NCI-H82 (cell line): ENCODE results near the gene SLC6A3.
A peak's percentile ranks its signal among the peaks of the same experiment; 100 is the strongest.

ENCODE experiments used
- DNase-seq: peaks from one replicate; lab custom pipeline; 2025; lab: John Stamatoyannopoulos, UW

SLC6A3 gene

DNA sequence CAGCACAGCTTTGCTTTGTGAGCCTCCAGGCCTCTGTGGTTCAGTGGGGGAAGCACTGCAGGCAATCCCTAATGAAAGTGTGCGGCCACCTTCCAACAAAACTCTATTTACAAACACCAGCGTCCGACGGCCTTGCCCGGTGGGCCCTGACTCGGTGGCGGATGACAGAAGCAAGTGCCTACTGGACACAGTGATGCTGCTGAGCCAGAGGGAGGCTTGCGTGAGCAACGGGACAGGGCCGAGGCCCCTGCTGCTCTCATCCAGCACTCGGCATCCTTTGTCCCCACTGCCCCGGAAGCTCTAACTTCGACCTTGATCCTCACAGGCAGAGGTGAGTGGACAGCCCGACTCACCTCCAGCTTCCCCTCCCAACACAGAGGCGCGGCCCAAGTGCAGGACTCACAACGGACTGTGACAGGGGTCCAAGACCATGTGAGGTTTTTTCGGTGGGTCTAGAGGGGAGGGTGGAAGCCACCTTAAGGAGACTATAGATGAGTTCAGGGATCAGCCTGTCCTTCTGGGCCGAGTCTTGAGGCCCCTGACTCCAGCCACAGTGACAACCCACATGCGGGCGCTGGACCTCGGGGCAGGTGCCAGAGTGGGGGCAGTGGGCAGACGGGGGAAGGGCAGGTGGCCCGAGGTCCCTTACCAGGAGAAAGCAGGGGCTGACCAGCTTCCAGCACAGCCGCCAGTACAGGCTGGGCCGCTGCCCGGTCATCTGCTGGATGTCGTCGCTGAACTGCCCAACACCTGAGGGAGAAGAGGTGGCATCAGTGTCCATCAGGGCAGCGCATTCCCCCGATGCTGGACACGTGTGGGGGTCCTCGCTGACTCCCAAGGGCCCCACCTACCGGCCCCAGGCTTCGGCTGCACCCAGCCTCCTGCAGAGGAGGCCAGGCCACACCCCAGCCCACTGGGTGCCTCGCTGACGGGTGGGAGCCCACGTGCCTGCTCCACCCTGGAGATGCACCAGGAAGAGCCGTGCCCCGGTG is 39.4 kb downstream of the SLC6A3 start:
- no peak for DNase-seq

DNA sequence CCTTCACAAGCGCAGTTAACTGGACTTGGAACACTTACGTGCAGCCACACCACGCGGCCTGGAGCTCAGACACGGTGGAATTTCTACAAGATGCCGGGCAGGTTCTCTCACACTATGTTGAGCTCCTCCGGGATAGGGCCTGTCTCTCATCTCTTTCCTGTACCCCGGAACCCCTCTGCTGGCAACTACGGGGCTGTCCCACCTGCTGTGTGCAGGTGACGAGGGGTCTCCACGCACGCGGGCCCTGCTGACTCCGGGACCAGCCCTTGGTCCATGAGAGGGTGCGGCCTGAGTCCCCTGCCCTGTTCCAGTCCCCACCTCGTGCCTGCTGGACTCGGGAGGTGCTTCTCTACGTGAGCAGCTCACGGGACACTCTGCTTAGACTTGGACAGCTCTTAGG is 40.1 kb downstream of the SLC6A3 start:
- no peak for DNase-seq

DNA sequence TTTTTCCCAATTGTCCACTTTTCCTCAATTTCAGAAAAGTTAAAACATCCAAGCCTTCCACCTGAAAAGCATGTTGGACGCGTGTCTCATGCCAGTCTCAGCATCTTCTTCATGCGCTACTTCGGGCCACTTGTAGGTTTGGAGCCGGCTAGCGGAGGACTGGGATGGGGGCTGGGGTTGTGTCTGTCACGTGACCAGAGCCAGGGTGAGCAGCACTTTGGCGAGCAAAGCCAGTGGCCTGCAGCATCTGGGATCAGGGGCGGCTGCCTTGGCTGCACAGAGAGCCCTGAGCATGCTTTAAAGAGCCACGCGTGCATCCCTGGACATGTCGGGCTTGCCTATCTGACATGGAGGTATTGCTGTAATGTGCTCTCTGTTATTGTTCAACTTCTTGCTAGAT is 41.2 kb downstream of the SLC6A3 start:
- no peak for DNase-seq

DNA sequence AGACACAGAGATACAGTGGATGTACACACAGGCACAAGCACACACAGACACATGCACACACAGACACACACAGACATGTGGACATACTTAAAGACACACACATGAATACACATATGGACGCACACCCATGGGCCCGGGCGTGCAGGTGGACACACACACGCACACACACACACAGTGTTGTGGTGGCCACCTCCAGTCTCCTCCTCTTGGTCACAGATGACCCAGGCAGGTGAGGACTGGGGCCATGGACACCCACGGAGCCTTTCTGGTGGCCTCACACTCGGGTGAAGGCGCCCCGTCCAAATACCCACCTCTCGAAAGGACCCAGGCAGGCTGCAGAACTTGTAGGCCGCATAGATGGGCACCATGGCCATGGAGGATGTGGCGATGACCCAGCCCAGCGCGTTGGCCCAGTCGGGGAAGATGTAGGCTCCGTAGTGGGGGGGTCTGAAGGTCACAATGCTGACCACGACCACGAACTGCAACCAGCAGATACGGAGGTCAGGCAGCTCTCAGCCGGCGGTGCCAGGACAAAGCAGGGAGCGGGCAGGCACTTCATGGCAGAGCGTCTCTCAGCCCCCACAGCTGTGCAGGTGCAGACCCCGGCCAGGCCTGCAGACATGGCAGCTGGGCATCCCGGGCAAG is 42.5 kb downstream of the SLC6A3 start:
- DNase-seq: no peak

DNA sequence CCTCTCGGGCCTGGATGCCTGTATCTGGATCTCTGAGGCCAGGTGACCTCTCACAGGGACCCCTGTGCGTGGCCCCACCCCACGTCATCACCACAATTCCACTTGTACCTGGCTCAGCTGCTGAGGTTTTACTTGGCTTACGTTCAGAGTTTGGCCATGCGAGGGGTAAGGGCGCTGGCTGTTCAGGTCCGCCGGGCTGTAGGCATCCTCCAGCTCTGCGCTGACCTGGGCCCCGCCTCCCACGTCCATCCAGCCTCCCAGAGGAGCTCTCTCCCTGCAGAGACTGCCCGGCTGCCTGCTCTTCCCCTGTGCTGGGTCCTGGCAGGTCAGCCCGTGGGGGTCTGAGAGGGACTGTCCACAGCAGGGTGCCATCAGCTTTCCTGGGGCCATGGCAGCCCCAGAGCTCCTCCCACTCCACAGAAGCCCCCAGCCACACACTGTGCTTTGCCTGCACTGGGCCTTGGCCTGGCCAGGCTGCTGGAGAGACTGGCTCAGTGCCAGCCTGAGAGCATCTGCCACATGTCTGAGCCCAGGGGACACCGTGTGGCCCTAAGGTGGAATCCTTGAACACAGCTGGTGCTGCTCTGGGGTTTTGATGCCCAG is 43.6 kb downstream of the SLC6A3 start:
- peak; percentile 38 for DNase-seq

DNA sequence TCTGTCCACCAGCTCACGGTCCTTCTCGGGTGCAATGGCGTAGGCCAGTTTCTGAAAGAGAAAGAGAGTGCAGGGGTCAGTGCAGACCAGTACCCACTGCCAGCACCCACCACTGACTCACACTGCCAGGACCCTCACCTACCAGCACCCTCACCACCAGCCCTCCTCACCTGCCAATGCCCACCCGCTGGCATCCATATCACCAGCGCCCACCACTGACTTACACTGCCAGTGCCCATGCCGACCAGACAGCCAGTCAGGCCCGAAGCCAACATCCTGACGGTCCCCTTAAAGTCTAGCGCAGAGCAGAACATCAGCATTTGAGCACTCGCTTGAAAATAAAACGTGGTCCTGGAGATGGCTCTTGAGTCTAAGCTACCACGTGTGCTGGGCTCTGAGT is 44.3 kb downstream of the SLC6A3 start:
- no peak for DNase-seq

DNA sequence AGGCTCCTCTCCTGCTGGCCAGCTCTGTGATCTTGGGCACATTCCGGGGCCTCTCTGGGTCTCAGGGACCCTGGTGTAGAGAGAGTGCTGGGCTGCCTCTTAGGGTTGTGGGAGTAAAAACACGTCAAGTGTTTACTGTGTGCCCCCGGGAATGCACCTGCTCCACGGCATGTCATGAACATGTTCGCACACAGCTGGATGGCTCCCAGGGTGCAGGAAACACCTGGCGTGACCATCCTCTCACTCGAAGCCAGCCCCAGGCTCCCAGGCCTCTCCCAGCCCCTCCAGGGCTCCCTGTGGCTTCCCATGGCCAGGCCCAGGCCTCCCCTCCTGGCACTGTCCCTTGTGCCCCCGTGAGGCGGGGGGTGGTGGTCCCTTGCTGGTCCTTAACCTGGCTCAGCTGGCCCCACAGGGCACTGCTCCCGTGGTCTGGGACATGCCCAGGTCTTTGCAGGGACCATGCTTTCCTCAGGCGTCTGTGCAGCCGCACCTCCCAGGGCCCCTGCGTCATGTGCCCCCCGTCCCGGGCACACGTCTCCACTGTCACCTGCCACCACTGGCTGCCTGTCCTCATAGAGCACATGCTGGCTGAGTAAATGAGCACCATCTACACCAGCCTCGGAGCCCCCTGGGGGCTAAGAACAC is 44.9 kb downstream of the SLC6A3 start:
- DNase-seq: no peak

DNA sequence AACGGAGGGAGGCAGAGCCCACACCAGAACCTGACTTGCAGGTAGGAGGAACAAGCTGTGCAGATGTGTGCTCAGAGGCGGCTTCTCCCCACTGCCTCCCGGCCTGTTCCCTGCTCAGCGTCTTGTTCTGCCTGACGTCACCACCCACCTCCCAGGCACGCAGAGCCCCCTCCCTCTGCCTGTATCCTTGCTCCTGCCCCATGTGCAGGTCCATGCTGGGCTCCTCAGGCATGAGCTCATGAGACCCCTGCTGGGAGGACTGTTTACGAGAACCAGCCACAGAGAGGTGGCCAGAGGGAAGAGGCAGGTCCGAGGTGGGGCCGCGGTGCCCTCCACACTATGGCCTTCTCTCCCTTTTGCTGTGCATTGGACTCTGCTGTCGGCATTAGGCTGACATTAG is 45.5 kb downstream of the SLC6A3 start:
- no peak for DNase-seq

DNA sequence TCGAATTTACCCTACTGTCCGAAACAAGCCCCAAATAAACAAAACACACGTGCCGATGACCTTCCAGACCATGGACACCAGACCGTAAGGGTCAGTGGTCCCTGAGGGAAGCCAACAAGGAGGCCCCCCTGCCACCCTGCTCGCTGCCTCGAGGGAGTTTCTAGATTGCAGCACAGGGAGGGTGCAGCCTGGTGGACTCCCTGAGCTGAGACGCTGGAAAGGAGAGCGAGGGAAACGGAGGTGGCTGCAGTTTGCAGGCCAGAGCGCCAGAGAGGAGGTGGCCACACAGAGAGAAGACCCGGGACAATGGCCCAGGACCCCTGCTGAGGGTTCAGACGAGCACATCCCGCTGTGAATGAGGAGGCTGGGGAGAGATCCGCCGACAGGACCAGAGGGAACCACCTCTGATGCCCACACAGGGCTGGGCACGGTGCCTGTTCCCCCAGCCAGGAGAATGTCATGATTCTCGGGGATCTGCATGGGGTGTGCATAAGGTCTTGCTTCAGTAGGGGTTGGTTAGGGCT is 48.9 kb downstream of the SLC6A3 start:
- no peak for DNase-seq

DNA sequence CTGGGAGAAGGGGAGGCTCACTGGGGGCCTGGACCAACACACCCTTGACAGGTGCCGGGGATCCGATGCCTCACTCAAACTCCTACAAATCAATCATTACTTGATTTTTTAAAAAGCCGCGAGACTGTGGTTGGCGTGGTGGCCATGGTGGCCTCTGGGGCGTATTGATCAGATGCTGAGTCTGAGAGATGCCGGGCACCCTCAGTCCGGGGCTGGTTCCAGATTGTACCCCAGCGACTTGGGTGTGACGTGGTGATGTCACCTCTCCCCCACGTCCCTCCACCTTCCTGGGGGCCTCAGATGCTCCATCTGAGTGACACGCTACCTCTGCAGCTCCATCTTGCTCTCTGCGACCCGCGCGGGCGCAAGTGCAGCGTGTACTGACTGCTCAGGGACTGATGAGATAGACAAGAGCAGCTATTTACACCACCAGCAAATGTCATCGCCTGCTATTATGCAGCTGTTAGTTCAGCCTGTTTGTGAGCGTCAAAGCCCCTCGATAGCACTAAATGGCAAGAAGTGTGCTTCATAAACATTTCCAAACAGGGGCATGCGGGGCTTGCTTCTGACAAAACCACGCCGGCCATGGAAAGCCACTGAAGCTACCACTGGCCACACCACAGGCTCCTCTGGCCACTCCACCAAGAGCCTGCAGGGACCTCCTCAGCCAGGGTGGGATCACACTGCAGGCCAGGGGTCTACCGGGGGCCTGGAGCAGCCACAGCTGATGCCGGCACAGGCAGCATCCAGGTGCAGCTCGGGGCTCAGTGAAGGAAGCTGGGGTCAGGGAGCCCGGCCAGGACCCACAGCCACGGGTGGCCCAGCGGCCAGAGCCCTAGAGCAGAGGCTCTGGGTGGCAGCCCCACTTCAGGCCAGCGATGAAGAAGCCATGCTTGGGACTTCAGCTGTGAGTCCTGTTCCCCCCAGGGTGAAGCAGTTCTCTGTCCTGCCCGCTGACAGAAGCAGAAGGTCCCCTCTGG is 50.1 kb downstream of the SLC6A3 start:
- DNase-seq: no peak

DNA sequence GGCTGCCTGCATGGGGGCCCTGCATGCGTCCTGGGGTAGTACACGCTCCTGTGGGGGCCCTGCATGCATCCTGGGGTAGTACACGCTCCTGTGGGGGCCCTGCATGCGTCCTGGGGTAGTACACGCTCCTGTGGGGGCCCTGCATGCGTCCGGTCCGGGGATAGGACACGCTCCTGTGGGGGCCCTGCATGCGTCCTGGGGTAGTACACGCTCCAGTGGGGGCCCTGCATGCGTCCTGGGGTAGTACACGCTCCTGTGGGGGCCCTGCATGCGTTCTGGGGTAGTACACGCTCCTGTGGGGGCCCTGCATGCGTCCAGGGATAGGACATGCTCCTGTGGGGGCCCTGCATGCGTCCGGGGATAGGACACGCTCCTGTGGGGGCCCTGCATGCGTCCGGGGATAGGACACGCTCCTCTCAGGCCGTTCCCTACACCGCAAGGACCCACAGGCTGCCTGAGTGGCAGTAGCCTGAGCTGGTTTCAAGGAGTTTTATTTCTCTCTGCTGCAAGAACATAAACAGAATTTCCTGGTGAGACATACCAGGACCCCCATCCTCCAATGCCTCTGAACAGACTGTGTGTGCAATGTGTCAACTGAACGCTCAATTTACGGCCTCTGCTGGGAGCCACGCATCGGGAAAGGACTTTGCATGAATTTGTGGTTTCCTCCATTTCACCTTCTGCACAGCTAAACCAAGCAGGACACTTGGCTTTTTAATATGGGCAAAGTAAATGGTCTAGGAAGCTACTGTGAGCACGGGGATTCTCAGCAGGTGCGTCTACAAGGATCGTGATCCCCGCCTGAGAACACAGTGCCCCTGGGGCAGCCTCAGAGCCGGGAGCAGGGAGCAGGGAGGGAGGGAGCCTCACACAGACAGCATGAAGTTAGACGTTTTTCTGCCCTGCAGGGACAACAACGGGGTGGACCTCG is 51.4 kb downstream of the SLC6A3 start:
- no peak for DNase-seq

DNA sequence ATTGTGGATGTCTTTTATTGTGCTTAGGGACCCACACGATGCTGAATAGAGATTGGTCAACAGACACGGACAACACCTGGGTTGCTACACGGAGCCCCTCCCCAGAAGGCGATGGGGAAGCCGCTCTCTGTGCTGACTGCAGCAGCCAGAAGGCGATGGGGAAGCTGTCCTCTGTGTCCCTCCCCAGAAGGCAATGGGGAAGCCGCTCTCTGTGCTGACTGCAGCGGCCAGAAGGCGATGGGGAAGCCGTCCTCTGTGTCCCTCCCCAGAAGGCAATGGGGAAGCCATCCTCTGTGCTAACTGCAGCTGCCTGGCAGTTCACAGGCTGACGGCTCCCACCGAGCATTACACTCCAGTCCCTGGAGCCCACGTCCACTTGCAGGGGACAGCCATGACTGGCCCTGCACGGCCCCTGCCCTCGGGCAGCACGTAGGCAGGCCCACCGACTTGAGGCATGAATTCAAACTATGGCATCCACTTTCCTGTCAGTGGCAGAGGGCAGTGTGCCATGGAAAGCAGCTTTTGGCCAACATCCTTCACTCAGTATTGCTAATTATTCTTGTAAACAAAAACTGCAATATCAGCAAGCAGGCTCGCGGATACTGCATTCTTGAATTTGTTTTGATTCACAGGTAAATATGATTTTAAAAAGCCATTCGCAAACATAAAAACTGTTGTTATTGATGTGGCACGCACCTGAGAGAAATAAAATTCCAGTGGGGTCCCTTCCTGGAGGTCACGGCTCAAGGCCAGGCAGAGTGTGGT is 52.3 kb downstream of the SLC6A3 start:
- no peak for DNase-seq

DNA sequence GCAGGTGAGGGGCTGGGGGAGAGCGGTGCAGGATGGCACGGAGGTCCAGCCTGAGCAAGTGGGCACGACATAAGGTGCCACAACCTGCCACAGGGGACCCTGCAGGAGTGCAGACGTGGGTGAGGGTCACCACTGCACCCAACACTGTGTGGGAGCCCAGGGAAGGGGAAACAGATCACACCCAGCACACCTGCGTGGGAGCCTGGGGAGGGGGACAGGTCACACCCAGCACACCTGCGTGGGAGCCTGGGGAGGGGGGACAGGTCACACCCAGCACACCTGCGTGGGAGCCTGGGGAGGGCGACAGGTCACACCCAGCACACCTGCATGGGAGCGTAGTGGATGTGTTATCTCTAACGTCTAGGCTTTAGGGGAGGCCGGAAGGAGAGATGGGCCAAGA is 53.0 kb downstream of the SLC6A3 start:
- no peak for DNase-seq

DNA sequence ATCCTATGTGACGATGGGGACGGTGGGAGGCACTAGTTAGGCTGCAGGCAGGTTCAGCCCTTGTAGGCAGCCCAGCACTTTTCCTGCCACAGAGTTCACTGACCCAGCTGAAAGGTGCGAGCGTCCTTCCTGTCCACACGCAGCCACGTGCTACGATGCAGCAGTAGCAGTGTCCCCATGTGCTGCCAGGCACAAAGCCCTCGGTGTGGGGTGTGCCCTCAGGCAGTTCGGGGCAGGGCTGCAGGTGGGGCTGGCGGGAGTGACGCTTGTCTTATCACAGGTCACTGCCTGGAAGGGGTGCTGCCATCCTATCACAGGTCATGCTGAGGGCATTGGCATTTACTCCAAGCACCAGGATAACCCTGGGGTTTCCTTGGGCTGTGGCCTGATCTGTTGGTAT is 53.5 kb downstream of the SLC6A3 start:
- no peak for DNase-seq

DNA sequence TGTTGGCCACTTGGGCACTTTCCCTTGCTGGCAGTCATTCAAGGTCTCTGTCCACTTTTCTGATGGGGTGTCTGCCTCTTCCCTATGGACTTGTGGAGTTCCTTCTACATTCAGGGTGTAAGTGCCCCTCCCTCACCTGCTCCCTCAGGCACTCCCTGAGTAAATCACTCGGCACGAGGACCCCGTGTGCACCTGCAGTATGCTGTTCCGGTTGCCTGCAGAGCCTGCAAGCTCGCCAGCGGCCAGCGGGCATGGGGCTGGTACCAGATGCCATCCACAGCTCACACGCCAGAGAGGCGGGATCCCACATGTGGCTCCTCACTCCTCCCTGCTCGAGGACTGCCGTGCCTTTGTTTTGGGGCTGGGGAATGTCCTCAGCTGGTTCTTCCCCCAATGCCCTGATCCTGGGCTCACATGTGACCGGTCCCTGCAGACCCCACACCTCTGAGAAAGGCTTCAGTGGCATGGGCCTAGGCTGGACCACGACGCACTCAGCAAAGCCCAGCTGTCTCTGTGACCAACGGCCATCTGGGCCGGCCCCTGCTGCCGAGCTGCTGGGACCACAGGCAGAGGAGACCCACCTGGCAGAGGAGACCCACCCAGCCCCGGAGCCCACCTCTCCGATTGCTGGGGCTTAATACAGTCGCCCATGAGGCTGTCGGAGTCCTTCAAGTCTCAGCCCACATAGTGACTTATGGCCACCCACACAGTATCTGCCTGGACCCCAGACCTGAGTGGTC is 54.2 kb downstream of the SLC6A3 start:
- no peak for DNase-seq

DNA sequence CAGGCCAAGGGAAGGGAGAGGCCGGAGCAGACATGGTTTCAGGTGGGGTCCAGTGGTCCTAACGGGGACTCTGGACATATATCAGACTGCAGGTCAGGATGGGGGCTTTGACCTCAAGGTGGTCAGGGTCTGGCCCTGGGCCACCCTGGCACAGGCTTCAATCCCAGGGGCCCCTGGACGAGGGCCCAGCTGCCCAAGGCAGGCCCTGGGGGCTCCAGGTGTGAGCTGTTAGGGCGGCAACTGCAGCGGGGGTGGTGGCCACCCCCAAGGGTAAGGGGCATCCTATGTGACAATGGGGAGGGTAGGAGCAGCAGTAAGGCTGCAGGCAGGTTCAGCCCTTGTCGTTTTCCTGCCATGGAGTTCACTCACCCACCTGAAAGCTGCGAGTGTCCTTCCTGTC is 54.9 kb downstream of the SLC6A3 start:
- no peak for DNase-seq

DNA sequence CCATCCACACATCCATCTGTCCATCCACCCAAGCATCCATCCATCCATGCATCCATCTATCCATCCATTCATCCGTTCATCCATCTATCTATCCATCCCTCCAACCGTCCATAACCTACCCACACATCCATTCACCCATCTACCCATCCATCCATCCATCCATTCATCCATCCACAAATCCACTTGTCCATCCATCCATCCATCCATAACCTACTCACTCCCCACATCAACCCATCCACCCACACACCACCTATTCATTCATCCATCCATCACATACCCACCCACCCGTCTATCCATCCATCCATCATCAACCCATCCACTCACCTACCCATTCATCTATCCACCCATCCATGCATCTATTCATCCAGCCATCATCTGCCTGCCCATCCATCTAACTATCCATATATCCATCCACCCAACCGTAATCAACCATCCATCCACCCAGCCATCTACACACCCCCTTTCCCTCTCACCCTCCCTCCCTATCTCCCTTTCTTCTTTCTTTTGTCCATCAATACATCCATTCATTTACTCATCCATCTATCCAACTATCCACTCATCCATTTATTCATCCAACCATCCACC is 56.8 kb downstream of the SLC6A3 start:
- DNase-seq: no peak

DNA sequence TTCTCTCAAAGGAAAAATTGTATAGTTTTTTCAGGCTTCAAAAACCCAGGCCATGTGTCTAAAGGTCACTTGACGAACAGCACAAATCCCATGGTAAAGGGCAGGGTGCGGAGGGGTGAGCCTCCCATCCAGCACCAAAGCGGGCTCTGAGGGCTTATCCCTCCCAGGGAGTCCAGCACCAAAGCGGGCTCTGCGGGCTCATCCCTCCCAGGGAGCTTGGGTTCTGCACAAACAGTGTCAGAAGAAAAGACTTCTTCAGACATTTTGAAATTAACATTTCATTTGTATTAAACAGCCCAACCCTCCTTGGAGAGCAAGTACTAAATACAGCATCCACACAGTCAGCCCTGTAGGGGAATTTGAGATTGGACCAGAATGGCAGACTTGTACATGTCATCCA is 57.4 kb downstream of the SLC6A3 start:
- DNase-seq: no peak
